Endothelial cell of umbilical vein (primary cell): ENCODE results near the gene SLC8A1.

ENCODE experiments used
- CTCF ChIP-seq, 2 donors: IDR thresholded peaks; 1 replicate in 1 of 2; 2 replicates in 1 of 2; pipeline ENCODE4 v1.5.1; 2011; ENCODE audit warnings: low read length in 2 of 2, mild to moderate bottlenecking in 2 of 2, moderate library complexity in 2 of 2, control low read depth in 1 of 2, inconsistent platforms in 1 of 2, low read depth in 1 of 2; ENCODE audit not compliant: insufficient read depth in 1 of 2; ENCODE audit errors: extremely low read depth in 1 of 2
- EZH2 ChIP-seq: IDR thresholded peaks from 2 replicates; pipeline ENCODE4 v1.6.1; 2012; ENCODE audit warnings: borderline replicate concordance, low read depth, mild to moderate bottlenecking, moderate library complexity, low read length, inconsistent platforms; ENCODE audit not compliant: severe bottlenecking
- GATA2 ChIP-seq: IDR thresholded peaks from 2 replicates; pipeline ENCODE4 v1.7.0; 2011; ENCODE audit warnings: low read depth, mild to moderate bottlenecking, moderate library complexity, mixed read lengths, low read length; ENCODE audit not compliant: insufficient read length, insufficient read depth
- JUN ChIP-seq: IDR thresholded peaks from 2 replicates; pipeline ENCODE4 v1.6.1; 2011; ENCODE audit warnings: borderline replicate concordance, low read depth; ENCODE audit not compliant: insufficient read length, insufficient read depth
- POLR2AphosphoS5 ChIP-seq: IDR thresholded peaks from 2 replicates; pipeline ENCODE4 v1.6.1; 2012; ENCODE audit warnings: low read depth, mild to moderate bottlenecking, control low read depth, low read length, moderate library complexity; ENCODE audit not compliant: insufficient read depth

- TF ChIP-seq CTCF (IDR thresholded peaks at IDR 0.05; ENCODE audit: extremely low read depth in 1 of 2, insufficient read depth in 1 of 2, low read depth in 1 of 2, low read length in 2 of 2) (no peak), EZH2 (no peak), GATA2 (no peak), POLR2AphosphoS5 (no peak), JUN (no peak)
These were observed 45.2 kb downstream of the SLC8A1 start for GRCh38 chr2:40406485-40407289.
